PC-9 (cell line): ENCODE data around the gene PARD6B. TPM values are rescaled to one million over a fixed set of nuclear protein-coding genes. Genes with fewer than 3 reads are reported as not detected.
A peak's percentile ranks its signal among the peaks of the same experiment; 100 is the strongest.

Source experiments
- BruUV-seq: library from RNA; stranded (reverse); fragments of 400-500 nt; replicated peaks from 2 replicates; lab custom pipeline; 2021; lab: Mats Ljungman, UMichigan
- CTCF ChIA-PET: fragments of 300-600 bp; sonication (Branson Sonifier 250); formaldehyde crosslinking; loops from one replicate; lab custom pipeline; 2022; ENCODE audit warnings: antibody characterized with exemption; lab: Charles Lee
- POLR2A ChIA-PET: fragments of 300-600 bp; sonication (Branson Sonifier 250); formaldehyde crosslinking; loops from one replicate; lab custom pipeline; 2022; ENCODE audit warnings: antibody characterized with exemption; ENCODE audit not compliant: unreplicated experiment; lab: Charles Lee
- DNase-seq, 2 experiments: peaks; one replicate each; pipeline versions ENCODE4 v3.0.0 to v3.0.0-alpha.2; 2015 to 2022; ENCODE audit warnings: mixed read lengths in 1 of 2
- H2AFZ ChIP-seq: fragments of 200-600 bp; sonication (generic); 2 replicates; pipeline ENCODE4 v1.8.1; 2017; ENCODE audit warnings: antibody characterized with exemption
- H3F3A ChIP-seq: fragments of 200-600 bp; sonication (generic); 2 replicates; pipeline ENCODE4 v1.8.1; 2017; ENCODE audit warnings: antibody characterized with exemption, mild to moderate bottlenecking, low read depth; ENCODE audit not compliant: insufficient read depth
- H3K27ac ChIP-seq: fragments of 200-600 bp; sonication (generic); 2 replicates; pipeline ENCODE4 v1.6.1; 2016; ENCODE audit warnings: mixed run types
- H3K27me3 ChIP-seq: fragments of 200-600 bp; sonication (generic); 2 replicates; pipeline ENCODE4 v1.6.1; 2016; ENCODE audit warnings: low read depth, mixed run types; ENCODE audit not compliant: insufficient read depth
- H3K36me3 ChIP-seq: fragments of 200-600 bp; sonication (generic); 2 replicates; pipeline ENCODE4 v1.6.1; 2016; ENCODE audit warnings: low read depth, mixed run types
- H3K4me1 ChIP-seq: fragments of 200-600 bp; sonication (generic); replicated peaks from 2 replicates; pipeline ENCODE4 v1.6.1; 2016; ENCODE audit warnings: mixed run types; ENCODE audit not compliant: insufficient read depth
- H3K4me2 ChIP-seq: fragments of 200-600 bp; sonication (generic); 2 replicates; pipeline ENCODE4 v1.6.1; 2017; ENCODE audit warnings: mixed run types
- H3K4me3 ChIP-seq: fragments of 200-600 bp; sonication (generic); 2 replicates; pipeline ENCODE4 v1.6.1; 2016; ENCODE audit warnings: mixed run types
- H3K79me2 ChIP-seq: fragments of 200-600 bp; sonication (generic); 2 replicates; pipeline ENCODE4 v1.6.1; 2017; ENCODE audit warnings: low read depth, mixed run types
- H3K9me2 ChIP-seq: fragments of 200-600 bp; sonication (generic); 2 replicates; pipeline ENCODE4 v1.8.1; 2017; ENCODE audit warnings: mild to moderate bottlenecking; ENCODE audit not compliant: insufficient read depth
- H3K9me3 ChIP-seq: fragments of 200-600 bp; sonication (generic); 2 replicates; pipeline ENCODE4 v1.8.1; 2016; ENCODE audit warnings: low read depth; ENCODE audit not compliant: insufficient read depth
- H4K20me1 ChIP-seq: fragments of 200-600 bp; sonication (generic); 2 replicates; pipeline ENCODE4 v1.8.1; 2017; ENCODE audit not compliant: insufficient read depth
- CTCF ChIP-seq: fragments of 200-600 bp; sonication (generic); conservative IDR thresholded peaks from 2 replicates; pipeline ENCODE4 v1.6.1; 2017; ENCODE audit warnings: mixed run types, antibody characterized with exemption, mild to moderate bottlenecking, moderate library complexity
- EZH2 ChIP-seq: fragments of 200-600 bp; sonication (generic); IDR thresholded peaks from 2 replicates; pipeline ENCODE4 v1.8.0; 2017; ENCODE audit warnings: antibody characterized with exemption, low read depth
- intact Hi-C: fragments of 100-400 bp; cut with micrococcal nuclease; formaldehyde crosslinking; loops from one replicate; pipeline ENCODE4 v1.10.0; 2022; ENCODE audit not compliant: unreplicated experiment
- total RNA-seq: library from RNA; stranded (reverse); gene quantifications from 2 replicates; pipeline ENCODE4 v1.2.3, GENCODE V29; 2021

PARD6B gene
- total RNA-seq, 1 experiment from 2014 or later = 52.2 TPM

GRCh38 chr20:50786703-50787102 lies 55.3 kb downstream of the PARD6B start:
- no peaks in the 10 kb centered on the region for H4K20me1 ChIP-seq
- H3K4me1 ChIP-seq = peaks cover 18% of the 10 kb centered on the region
- H3K36me3 ChIP-seq = no peaks in the 10 kb centered on the region
- ChIA-PET CTCF (interaction anchor here (0.7 to 1.1 kb wide), 2 partner anchors 31 to 504 kb away, joined by 3 to 4 read pairs; no protein-coding TSS in a partner anchor), POLR2A (interaction anchor here (1.0 kb wide), 1 partner anchor 190 kb away, joined by 6 read pairs; no protein-coding TSS in a partner anchor)
- no peaks in the 10 kb centered on the region for H3K27me3 ChIP-seq
- TF ChIP-seq EZH2 = no peak
- TF ChIP-seq CTCF = no peak
- H3K79me2 ChIP-seq = no peaks in the 10 kb centered on the region
- H3K27ac ChIP-seq = no peak overlapping the region
- DNase-seq = no peak
- H2AFZ ChIP-seq = no peak overlapping the region
- no peaks in the 10 kb centered on the region for H3K9me2 ChIP-seq
- H3K4me3 ChIP-seq = no peak overlapping the region
- intact Hi-C loops = loop anchor here (5.0 kb wide), 2 partner anchors 109 to 149 kb away; no protein-coding TSS in a partner anchor
- BruUV-seq = no TSS peak
- H3F3A ChIP-seq = peaks cover 17% of the 10 kb centered on the region; the same call in 1 of the 2 replicates
- H3K9me3 ChIP-seq = no peaks in the 10 kb centered on the region
- no peak overlapping the region for H3K4me2 ChIP-seq

- intact Hi-C loops = loop anchor here (5.0 kb wide), 2 partner anchors 110 to 150 kb away; no protein-coding TSS in a partner anchor
- BruUV-seq = no TSS peak
- Histone ChIP-seq H3K27me3 (no peaks in the 10 kb centered on the region), H3K9me2 (no peaks in the 10 kb centered on the region), H3K4me1 (peaks cover 18% of the 10 kb centered on the region), H3F3A (peaks cover 17% of the 10 kb centered on the region; the same call in 1 of the 2 replicates), H3K9me3 (no peaks in the 10 kb centered on the region), H3K36me3 (no peaks in the 10 kb centered on the region), H3K27ac (no peak overlapping the region), H4K20me1 (no peaks in the 10 kb centered on the region), H3K4me2 (no peak overlapping the region), H3K4me3 (no peak overlapping the region), H3K79me2 (no peaks in the 10 kb centered on the region), H2AFZ (no peak overlapping the region)
- POLR2A ChIA-PET = interaction anchor here (1.0 kb wide), 1 partner anchor 191 kb away, joined by 6 read pairs; no protein-coding TSS in a partner anchor
- TF ChIP-seq CTCF (no peak), EZH2 (no peak)
- no peak for DNase-seq
- CTCF ChIA-PET = no interaction called here
These were observed 55.8 kb downstream of the PARD6B start for GRCh38 chr20:50787181-50787580.

- CTCF ChIA-PET = interaction anchor here (0.6 to 1.7 kb wide), 15 partner anchors 25 to 818 kb away, joined by 3 to 10 read pairs (median 3); no protein-coding TSS in a partner anchor
These were observed 56.9 kb downstream of the PARD6B start for GRCh38 chr20:50788045-50788991.

More at GRCh38 chr20:50788045-50788991, 56.9 kb downstream of the PARD6B start:
- H3F3A ChIP-seq = peaks cover 25% of the 10 kb centered on the region; the same call in 1 of the 2 replicates
- TF ChIP-seq EZH2 = no peak
- TF ChIP-seq CTCF = peak; percentile 87
- no peak overlapping the region for H3K27ac ChIP-seq
- peaks cover 18% of the 10 kb centered on the region for H3K4me1 ChIP-seq
- no peak overlapping the region for H2AFZ ChIP-seq
- no peaks in the 10 kb centered on the region for H3K36me3 ChIP-seq
- no peak overlapping the region for H3K4me3 ChIP-seq
- POLR2A ChIA-PET = interaction anchor here (0.5 to 1.2 kb wide), 2 partner anchors 39 to 817 kb away, joined by 3 to 8 read pairs; no protein-coding TSS in a partner anchor
- BruUV-seq = no TSS peak
- H3K27me3 ChIP-seq = no peaks in the 10 kb centered on the region
- H3K9me3 ChIP-seq = no peaks in the 10 kb centered on the region
- no peaks in the 10 kb centered on the region for H3K9me2 ChIP-seq
- peak; percentile 69 to 75 for DNase-seq
- H3K79me2 ChIP-seq = no peaks in the 10 kb centered on the region
- H4K20me1 ChIP-seq = no peaks in the 10 kb centered on the region
- intact Hi-C loops = loop anchor here (1.0 to 5.0 kb wide), 7 partner anchors 44 to 602 kb away; partner anchors contain the start of gene CEBPB
- no peak overlapping the region for H3K4me2 ChIP-seq
